Caco-2 (cell line): ENCODE measurements around the gene DLGAP3. TPM values are rescaled to one million over a fixed set of nuclear protein-coding genes. Genes with fewer than 3 reads are reported as not detected.

ENCODE experiments used
- BruUV-seq: library from RNA; stranded (reverse); fragments of 400-500 nt; replicated peaks from 2 replicates; lab custom pipeline; 2021; lab: Mats Ljungman, UMichigan
- CTCF ChIA-PET: fragments of 300-600 bp; sonication (Branson Sonifier 250); formaldehyde crosslinking; loops from one replicate; lab custom pipeline; 2022; ENCODE audit warnings: antibody characterized with exemption; lab: Charles Lee
- POLR2A ChIA-PET: fragments of 300-600 bp; sonication (Branson Sonifier 250); formaldehyde crosslinking; loops from one replicate; lab custom pipeline; 2022; ENCODE audit warnings: antibody characterized with exemption; lab: Charles Lee
- DNase-seq, 2 experiments: peaks; one replicate each; pipeline versions ENCODE4 v3.0.0 to v3.0.0-alpha.2; 2020 to 2022
- H3K27me3 ChIP-seq: replicated peaks from 2 replicates; pipeline ENCODE4 v1.6.0; 2011; ENCODE audit warnings: low read length; ENCODE audit not compliant: control insufficient read depth, insufficient read depth
- H3K36me3 ChIP-seq: 2 replicates; pipeline ENCODE4 v1.5.1; 2011; ENCODE audit warnings: low read length; ENCODE audit not compliant: control insufficient read depth, insufficient read depth
- H3K4me1 ChIP-seq: fragments of 250-450 bp; sonication (Bioruptor Pico); 2 replicates; pipeline ENCODE4 v1.5.1; 2020; ENCODE audit warnings: mild to moderate bottlenecking
- H3K4me3 ChIP-seq: 2 replicates; pipeline ENCODE4 v1.5.1; 2011; ENCODE audit warnings: low read depth, mild to moderate bottlenecking, control low read depth, low read length
- H3K9me3 ChIP-seq: fragments of 250-450 bp; sonication (Bioruptor Pico); 2 replicates; pipeline ENCODE4 v1.5.1; 2020; ENCODE audit warnings: mild to moderate bottlenecking, moderate library complexity
- H3K27ac Mint-ChIP-seq: one replicate; pipeline ENCODE4 v1.8.0; 2022; ENCODE audit warnings: mixed read lengths; ENCODE audit not compliant: unreplicated experiment
- H3K27me3 Mint-ChIP-seq: one replicate; pipeline ENCODE4 v1.8.0; 2022; ENCODE audit warnings: mixed read lengths; ENCODE audit not compliant: insufficient read depth, unreplicated experiment
- H3K36me3 Mint-ChIP-seq: one replicate; pipeline ENCODE4 v1.8.0; 2022; ENCODE audit warnings: mild to moderate bottlenecking, mixed read lengths; ENCODE audit not compliant: insufficient read depth, unreplicated experiment
- H3K4me1 Mint-ChIP-seq: one replicate; pipeline ENCODE4 v1.8.0; 2022; ENCODE audit warnings: low read depth, mixed read lengths; ENCODE audit not compliant: unreplicated experiment
- H3K4me3 Mint-ChIP-seq: one replicate; pipeline ENCODE4 v1.8.0; 2022; ENCODE audit warnings: mild to moderate bottlenecking, moderate library complexity, mixed read lengths; ENCODE audit not compliant: unreplicated experiment
- H3K9me3 Mint-ChIP-seq: one replicate; pipeline ENCODE4 v1.8.0; 2022; ENCODE audit warnings: mixed read lengths; ENCODE audit not compliant: unreplicated experiment
- intact Hi-C: fragments of 100-400 bp; cut with micrococcal nuclease; formaldehyde crosslinking; loops from one replicate; pipeline ENCODE4 v1.10.0; 2022; ENCODE audit not compliant: unreplicated experiment
- total RNA-seq: library from RNA; stranded (reverse); gene quantifications from 2 replicates; pipeline ENCODE4 v1.2.3, GENCODE V29; 2022
- TF ChIP-seq, protein P1 (sequence below), 2 experiments: fragments of 200-600 bp in 1 of 2; IDR thresholded peaks; 1 replicate in 1 of 2; 2 replicates in 1 of 2; pipeline versions ENCODE4 v1.5.1 to v1.8.0; 2011 to 2022; ENCODE audit warnings: antibody characterized with exemption in 1 of 2, control low read depth in 1 of 2, inconsistent platforms in 1 of 2, low read depth in 1 of 2, low read length in 1 of 2, mild to moderate bottlenecking in 1 of 2, moderate library complexity in 1 of 2; ENCODE audit not compliant: insufficient read depth in 1 of 2, severe bottlenecking in 1 of 2, unreplicated experiment in 1 of 2

The DLGAP3 gene
- total RNA-seq, 1 experiment from 2014 or later = 0.16 TPM

DNA sequence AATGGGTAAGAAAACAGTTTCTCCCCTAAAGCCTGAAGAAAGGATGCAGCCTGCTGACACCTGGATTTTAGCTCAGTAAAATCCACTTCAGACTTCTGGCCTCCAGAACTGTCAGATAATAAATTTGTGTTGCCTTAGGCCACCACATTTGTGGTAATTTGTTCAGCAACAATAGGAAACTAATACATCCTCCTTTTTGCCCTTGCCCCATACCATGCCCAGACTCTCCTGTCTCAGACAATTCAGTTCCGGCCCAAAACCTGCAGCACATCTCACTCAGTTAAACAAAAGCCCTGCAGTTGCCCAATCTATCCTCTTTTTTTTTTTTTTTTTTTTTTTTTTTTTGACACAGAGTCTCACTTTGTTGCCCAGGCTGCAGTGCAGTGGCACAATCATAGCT is 95.7 kb downstream of the DLGAP3 start:
- intact Hi-C loops = no loop called here
- H3K4me3 Mint-ChIP-seq = no peak overlapping the region
- ChIA-PET CTCF (interaction anchor here (0.7 kb wide), 1 partner anchor 12 kb away, joined by 3 read pairs; no protein-coding TSS in a partner anchor), POLR2A (interaction anchor here (0.6 kb wide), 1 partner anchor 8 kb away, joined by 4 read pairs; no protein-coding TSS in a partner anchor)
- BruUV-seq = no TSS peak
- H3K36me3 Mint-ChIP-seq = no peaks in the 10 kb centered on the region
- Histone ChIP-seq H3K27me3 (no peaks in the 10 kb centered on the region), H3K4me1 (no peaks in the 10 kb centered on the region), H3K4me3 (no peak overlapping the region), H3K9me3 (no peaks in the 10 kb centered on the region), H3K36me3 (no peaks in the 10 kb centered on the region)
- no peak overlapping the region for H3K27ac Mint-ChIP-seq
- H3K4me1 Mint-ChIP-seq = no peaks in the 10 kb centered on the region
- no peaks in the 10 kb centered on the region for H3K27me3 Mint-ChIP-seq
- no peaks in the 10 kb centered on the region for H3K9me3 Mint-ChIP-seq
- DNase-seq = no peak
- TF ChIP-seq, protein P1, sequence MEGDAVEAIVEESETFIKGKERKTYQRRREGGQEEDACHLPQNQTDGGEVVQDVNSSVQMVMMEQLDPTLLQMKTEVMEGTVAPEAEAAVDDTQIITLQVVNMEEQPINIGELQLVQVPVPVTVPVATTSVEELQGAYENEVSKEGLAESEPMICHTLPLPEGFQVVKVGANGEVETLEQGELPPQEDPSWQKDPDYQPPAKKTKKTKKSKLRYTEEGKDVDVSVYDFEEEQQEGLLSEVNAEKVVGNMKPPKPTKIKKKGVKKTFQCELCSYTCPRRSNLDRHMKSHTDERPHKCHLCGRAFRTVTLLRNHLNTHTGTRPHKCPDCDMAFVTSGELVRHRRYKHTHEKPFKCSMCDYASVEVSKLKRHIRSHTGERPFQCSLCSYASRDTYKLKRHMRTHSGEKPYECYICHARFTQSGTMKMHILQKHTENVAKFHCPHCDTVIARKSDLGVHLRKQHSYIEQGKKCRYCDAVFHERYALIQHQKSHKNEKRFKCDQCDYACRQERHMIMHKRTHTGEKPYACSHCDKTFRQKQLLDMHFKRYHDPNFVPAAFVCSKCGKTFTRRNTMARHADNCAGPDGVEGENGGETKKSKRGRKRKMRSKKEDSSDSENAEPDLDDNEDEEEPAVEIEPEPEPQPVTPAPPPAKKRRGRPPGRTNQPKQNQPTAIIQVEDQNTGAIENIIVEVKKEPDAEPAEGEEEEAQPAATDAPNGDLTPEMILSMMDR (IDR thresholded peaks at IDR 0.05; ENCODE audit: insufficient read depth in 1 of 2, low read depth in 1 of 2, low read length in 1 of 2, severe bottlenecking in 1 of 2, unreplicated experiment in 1 of 2) = no peak

DNA sequence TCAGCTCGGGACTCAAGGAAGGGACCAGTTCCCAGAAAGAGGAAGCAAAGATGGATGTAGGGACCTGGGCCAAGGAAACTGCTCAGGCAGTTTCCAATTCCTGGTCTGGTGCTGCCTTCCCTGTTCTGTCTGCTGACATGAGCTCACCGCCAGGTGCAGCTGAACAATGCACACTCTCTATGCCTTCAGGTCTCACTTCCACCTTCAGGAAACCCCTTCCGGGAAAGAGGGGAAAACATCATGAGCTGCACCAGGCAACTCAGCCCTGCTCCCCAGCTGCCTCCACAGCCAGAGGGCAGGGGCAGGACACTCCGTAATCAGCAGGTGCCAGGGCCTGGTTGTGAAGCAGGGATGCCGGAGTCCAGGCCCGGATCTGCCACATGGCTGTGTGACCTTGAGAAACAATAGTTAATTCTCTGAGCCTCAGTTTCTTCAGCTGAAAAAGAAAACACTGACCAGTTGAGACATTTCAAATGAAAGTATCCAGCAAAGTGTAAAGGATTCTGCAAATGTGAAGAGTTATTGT is 97.7 kb downstream of the DLGAP3 start:
- Mint-ChIP-seq H3K4me3 (no peak overlapping the region), H3K9me3 (no peaks in the 10 kb centered on the region), H3K27me3 (no peaks in the 10 kb centered on the region), H3K4me1 (no peaks in the 10 kb centered on the region), H3K27ac (no peak overlapping the region), H3K36me3 (no peaks in the 10 kb centered on the region)
- TF ChIP-seq, protein P1 (IDR thresholded peaks at IDR 0.05; ENCODE audit: insufficient read depth in 1 of 2, low read depth in 1 of 2, low read length in 1 of 2, severe bottlenecking in 1 of 2, unreplicated experiment in 1 of 2) = no peak
- no peak for DNase-seq
- Histone ChIP-seq H3K27me3 (no peaks in the 10 kb centered on the region), H3K9me3 (no peaks in the 10 kb centered on the region), H3K36me3 (no peaks in the 10 kb centered on the region), H3K4me1 (no peaks in the 10 kb centered on the region), H3K4me3 (no peak overlapping the region)
- ChIA-PET POLR2A (no interaction called here), CTCF (no interaction called here)
- no TSS peak for BruUV-seq
- intact Hi-C loops = no loop called here

DNA sequence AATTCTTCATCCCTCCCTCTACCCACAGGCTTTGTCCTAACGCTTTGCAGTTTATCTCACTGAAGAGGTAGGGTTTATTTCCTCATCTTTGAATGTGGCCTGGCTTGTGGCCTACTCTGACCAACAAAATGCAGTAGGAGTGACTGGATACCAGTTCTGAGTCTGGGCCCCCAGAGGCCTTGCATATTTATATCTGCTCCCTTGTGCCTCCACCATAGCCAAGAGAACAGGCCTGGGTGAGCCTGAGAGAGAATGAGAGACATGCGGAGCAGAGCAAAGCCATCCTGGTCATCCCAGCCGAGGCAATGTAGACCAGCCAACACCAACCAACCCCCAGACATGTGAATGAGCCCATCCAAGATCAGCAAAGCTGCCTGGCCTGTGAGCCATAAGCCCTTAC is 100.2 kb downstream of the DLGAP3 start:
- H3K36me3 Mint-ChIP-seq = no peaks in the 10 kb centered on the region
- BruUV-seq = no TSS peak
- H3K9me3 ChIP-seq = no peaks in the 10 kb centered on the region
- no peaks in the 10 kb centered on the region for H3K27me3 ChIP-seq
- H3K27me3 Mint-ChIP-seq = no peaks in the 10 kb centered on the region
- no peak overlapping the region for H3K4me3 ChIP-seq
- no peaks in the 10 kb centered on the region for H3K36me3 ChIP-seq
- no peaks in the 10 kb centered on the region for H3K4me1 ChIP-seq
- no peak overlapping the region for H3K4me3 Mint-ChIP-seq
- ChIA-PET POLR2A (no interaction called here), CTCF (no interaction called here)
- no peaks in the 10 kb centered on the region for H3K4me1 Mint-ChIP-seq
- H3K9me3 Mint-ChIP-seq = no peaks in the 10 kb centered on the region
- DNase-seq = no peak
- no peak overlapping the region for H3K27ac Mint-ChIP-seq
- intact Hi-C loops = no loop called here
- TF ChIP-seq, protein P1 (IDR thresholded peaks at IDR 0.05; ENCODE audit: insufficient read depth in 1 of 2, low read depth in 1 of 2, low read length in 1 of 2, severe bottlenecking in 1 of 2, unreplicated experiment in 1 of 2) = no peak
